ENCODE results near the gene ILF2.

GRCh38 chr1:153614189-153614900 lies 56.4 kb downstream of the ILF2 start:
- TF ChIP-seq EZH2 (IDR thresholded peaks at IDR 0.05; ENCODE audit: insufficient read depth, poor library complexity, severe bottlenecking) (no peak), EZH2phosphoT487 (IDR thresholded peaks at IDR 0.05; ENCODE audit: insufficient read depth, low read depth) (no peak)

Measured in GM23248 (cell line).